Fibroblast of lung (primary cell): ENCODE measurements around the gene EEPD1. TPM values are rescaled to one million over a fixed set of nuclear protein-coding genes. Genes with fewer than 3 reads are reported as not detected.
"Not testable (repeated sequence)": the region's sequence is repeated elsewhere in the genome, so short reads cannot be mapped to it uniquely, and the experiment has no call there.

ENCODE experiments used
- DNase-seq, 2 donors: peaks; one replicate each; pipeline versions ENCODE4 v3.0.0 to v3.0.0-alpha.2; 2010; ENCODE audit warnings: low read depth in 2 of 2
- H2AFZ ChIP-seq: 2 replicates; pipeline ENCODE4 v1.5.1; 2012; ENCODE audit warnings: low read length, control low read depth, inconsistent platforms
- H3K27ac ChIP-seq: 2 replicates; pipeline ENCODE4 v1.5.1; 2011; ENCODE audit warnings: low read length, control low read depth; ENCODE audit not compliant: insufficient read depth
- H3K27me3 ChIP-seq: 2 replicates; pipeline ENCODE4 v1.5.1; 2011; ENCODE audit warnings: mild to moderate bottlenecking, low read length; ENCODE audit not compliant: control insufficient read depth, insufficient read depth
- H3K36me3 ChIP-seq: 2 replicates; pipeline ENCODE4 v1.5.1; 2011; ENCODE audit warnings: low read length; ENCODE audit not compliant: control insufficient read depth, insufficient read depth
- H3K4me1 ChIP-seq: 2 replicates; pipeline ENCODE4 v1.5.1; 2011; ENCODE audit warnings: low read length; ENCODE audit not compliant: control insufficient read depth, insufficient read depth; ENCODE audit errors: extremely low read depth
- H3K4me2 ChIP-seq: 2 replicates; pipeline ENCODE4 v1.5.1; 2011; ENCODE audit warnings: low read length, control low read depth; ENCODE audit not compliant: insufficient read depth; ENCODE audit errors: extremely low read depth
- H3K4me3 ChIP-seq, 4 experiments: fragments of 200-600 bp in 1 of 4; sonication (generic) in 1 of 4; replicated peaks in 1 of 4; 2 replicates each; pipeline ENCODE4 v1.5.1; 2011 to 2016; ENCODE audit warnings: low read length in 4 of 4, low read depth in 3 of 4, mild to moderate bottlenecking in 3 of 4, control low read depth in 2 of 4, inconsistent platforms in 1 of 4, mixed read lengths in 1 of 4; ENCODE audit not compliant: insufficient read depth in 1 of 4; ENCODE audit errors: control extremely low read depth in 1 of 4
- H3K79me2 ChIP-seq: 2 replicates; pipeline ENCODE4 v1.5.1; 2012; ENCODE audit warnings: mild to moderate bottlenecking, low read length, inconsistent platforms; ENCODE audit not compliant: control insufficient read depth, insufficient read depth
- H3K9ac ChIP-seq: 2 replicates; pipeline ENCODE4 v1.5.1; 2011; ENCODE audit warnings: mild to moderate bottlenecking, low read length, control low read depth; ENCODE audit not compliant: insufficient read depth
- H3K9me3 ChIP-seq: 2 replicates; pipeline ENCODE4 v1.5.1; 2012; ENCODE audit warnings: low read depth, low read length; ENCODE audit not compliant: control insufficient read depth, insufficient read depth
- H4K20me1 ChIP-seq: 2 replicates; pipeline ENCODE4 v1.5.1; 2011; ENCODE audit warnings: low read length; ENCODE audit not compliant: control insufficient read depth, insufficient read depth; ENCODE audit errors: extremely low read depth
- CTCF ChIP-seq, 2 donors: IDR thresholded peaks in 1 of 2; conservative IDR thresholded peaks in 1 of 2; 1 replicate in 1 of 2; 2 replicates in 1 of 2; pipeline ENCODE4 v1.5.1; 2011 to 2012; ENCODE audit warnings: low read length in 2 of 2, control low read depth in 1 of 2, inconsistent platforms in 1 of 2, low read depth in 1 of 2, mild to moderate bottlenecking in 1 of 2
- EZH2 ChIP-seq: IDR thresholded peaks from 2 replicates; pipeline ENCODE4 v1.5.1; 2012; ENCODE audit warnings: low read length, control low read depth, mild to moderate bottlenecking; ENCODE audit errors: missing control alignments
- polyA plus RNA-seq, 2 donors: library from polyadenylated mRNA; depleted of rRNA in 1 of 2; stranded (reverse) in 1 of 2; unstranded in 1 of 2; fragments of >200 nt; gene quantifications; 2 replicates each; pipeline ENCODE4 v1.2.1, GENCODE V29; 2011 to 2012; ENCODE audit warnings: missing spikeins in 1 of 2
- total RNA-seq: library from RNA; depleted of rRNA; stranded (reverse); fragments of >200 nt; gene quantifications from 2 replicates; pipeline ENCODE4 v1.2.1, GENCODE V29; 2014

EEPD1 gene
- total and polyA plus RNA-seq, 2 donors (not counting 1 experiment from before 2014, with no cell fraction given), result 8.4 to 15.9 TPM

- DNase-seq, result peak in 1 of 2 donors; percentile 24
- no peak overlapping the region for H3K9ac ChIP-seq
- H3K4me1 ChIP-seq, result no peaks in the 10 kb centered on the region
- H3K4me2 ChIP-seq, result no peak overlapping the region
- H3K27me3 ChIP-seq, result no peaks in the 10 kb centered on the region
- H4K20me1 ChIP-seq, result peaks cover 2% of the 10 kb centered on the region
- H3K36me3 ChIP-seq, result no peaks in the 10 kb centered on the region
- no peak overlapping the region for H2AFZ ChIP-seq
- no peak overlapping the region for H3K27ac ChIP-seq
- no peak for TF ChIP-seq EZH2
- TF ChIP-seq CTCF (conservative IDR thresholded peaks at IDR 0.05 in 1 of 2, IDR thresholded peaks at IDR 0.05 in 1 of 2; ENCODE audit: low read depth in 1 of 2, low read length in 2 of 2), result no peak
- H3K9me3 ChIP-seq, result no peaks in the 10 kb centered on the region
- no peaks in the 10 kb centered on the region for H3K79me2 ChIP-seq
- H3K4me3 ChIP-seq, result no peak overlapping the region
These were observed 80.0 kb downstream of the EEPD1 start for GRCh38 chr7:36232971-36233550.

- H2AFZ ChIP-seq, result no peak overlapping the region
These were observed 83.0 kb downstream of the EEPD1 start for GRCh38 chr7:36236073-36236472.

GRCh38 chr7:36238138-36238537 lies 85.1 kb downstream of the EEPD1 start:
- TF ChIP-seq EZH2, result no peak
- no peak for TF ChIP-seq CTCF (conservative IDR thresholded peaks at IDR 0.05 in 1 of 2, IDR thresholded peaks at IDR 0.05 in 1 of 2; ENCODE audit: low read depth in 1 of 2, low read length in 2 of 2)
- no peak for DNase-seq
- H4K20me1 ChIP-seq, result no peaks in the 10 kb centered on the region
- H3K79me2 ChIP-seq, result no peaks in the 10 kb centered on the region
- no peaks in the 10 kb centered on the region for H3K27me3 ChIP-seq
- no peaks in the 10 kb centered on the region for H3K4me1 ChIP-seq
- H3K36me3 ChIP-seq, result no peaks in the 10 kb centered on the region
- no peak overlapping the region for H3K9ac ChIP-seq
- no peak overlapping the region for H3K4me2 ChIP-seq
- H3K4me3 ChIP-seq, result no peak overlapping the region
- no peak overlapping the region for H2AFZ ChIP-seq
- H3K27ac ChIP-seq, result no peak overlapping the region
- H3K9me3 ChIP-seq, result no peaks in the 10 kb centered on the region

More at GRCh38 chr7:36236073-36236472, 83.0 kb downstream of the EEPD1 start:
- H3K36me3 ChIP-seq, result no peaks in the 10 kb centered on the region
- H4K20me1 ChIP-seq, result peaks cover 2% of the 10 kb centered on the region
- no peak for TF ChIP-seq EZH2
- TF ChIP-seq CTCF (conservative IDR thresholded peaks at IDR 0.05 in 1 of 2, IDR thresholded peaks at IDR 0.05 in 1 of 2; ENCODE audit: low read depth in 1 of 2, low read length in 2 of 2), result no peak
- no peak overlapping the region for H3K4me2 ChIP-seq
- no peak overlapping the region for H3K9ac ChIP-seq
- no peak for DNase-seq
- no peak overlapping the region for H3K4me3 ChIP-seq
- no peak overlapping the region for H3K27ac ChIP-seq
- H3K9me3 ChIP-seq, result no peaks in the 10 kb centered on the region
- H3K27me3 ChIP-seq, result no peaks in the 10 kb centered on the region
- H3K4me1 ChIP-seq, result no peaks in the 10 kb centered on the region
- no peaks in the 10 kb centered on the region for H3K79me2 ChIP-seq

GRCh38 chr7:36243356-36243755 lies 90.3 kb downstream of the EEPD1 start:
- H3K9ac ChIP-seq, H3K27me3 ChIP-seq, H3K27ac ChIP-seq, H3K4me3 ChIP-seq, H2AFZ ChIP-seq, H3K4me2 ChIP-seq, DNase-seq, H4K20me1 ChIP-seq, H3K4me1 ChIP-seq, H3K79me2 ChIP-seq, H3K36me3 ChIP-seq, H3K9me3 ChIP-seq: not testable (repeated sequence)

- not testable (repeated sequence) for H3K27me3 ChIP-seq, H3K79me2 ChIP-seq, H3K9ac ChIP-seq, H3K4me1 ChIP-seq, H3K9me3 ChIP-seq, H3K4me2 ChIP-seq, H2AFZ ChIP-seq, H3K4me3 ChIP-seq, DNase-seq, H3K27ac ChIP-seq, H3K36me3 ChIP-seq, H4K20me1 ChIP-seq
These were observed 90.9 kb downstream of the EEPD1 start for GRCh38 chr7:36244001-36244400.
